NB4 (cell line): Measurements from ENCODE around the gene CYB561D1.

Experiments used
- DNase-seq: peaks from one replicate; pipeline ENCODE4 v3.0.0; 2010; ENCODE audit warnings: low read depth
- H3K4me3 ChIP-seq: one replicate; pipeline ENCODE4 v1.5.1; 2011; ENCODE audit warnings: mild to moderate bottlenecking, low read depth, low read length, moderate library complexity
- CTCF ChIP-seq: IDR thresholded peaks from one replicate; pipeline ENCODE4 v1.5.1; 2012; ENCODE audit warnings: low read depth, low read length
- MAX ChIP-seq: IDR thresholded peaks from 2 replicates; pipeline ENCODE4 v1.6.1; 2011; ENCODE audit warnings: low read depth, low read length
- MYC ChIP-seq: IDR thresholded peaks from 2 replicates; pipeline ENCODE4 v1.6.1; 2011; ENCODE audit warnings: low read depth, low read length
- POLR2A ChIP-seq: IDR thresholded peaks from 2 replicates; pipeline ENCODE4 v1.6.1; 2011; ENCODE audit warnings: mild to moderate bottlenecking; ENCODE audit not compliant: insufficient read length; ENCODE audit errors: extremely low read depth

CYB561D1 gene

GRCh38 chr1:109491372-109491771, 2.5 kb upstream of the CYB561D1 start:
- TF ChIP-seq MYC (no peak), CTCF (no peak), MAX (no peak), POLR2A (no peak)
- DNase-seq: no peak
- no peak overlapping the region for H3K4me3 ChIP-seq

- DNase-seq: no peak
- TF ChIP-seq MYC (no peak), CTCF (no peak), MAX (no peak)
- no peak overlapping the region for H3K4me3 ChIP-seq
Observed at GRCh38 chr1:109492779-109493178, 1.1 kb upstream of the CYB561D1 start.

GRCh38 chr1:109493227-109493626, 667 bp upstream of the CYB561D1 start:
- TF ChIP-seq CTCF (no peak), MAX (no peak), MYC (no peak), POLR2A (no peak)
- DNase-seq: no peak
- no peak overlapping the region for H3K4me3 ChIP-seq

GRCh38 chr1:109495738-109496137, 1.8 kb downstream of the CYB561D1 start:
- TF ChIP-seq POLR2A (no peak), MYC (no peak), CTCF (no peak), MAX (no peak)
- no peak overlapping the region for H3K4me3 ChIP-seq
- no peak for DNase-seq

- no peak overlapping the region for H3K4me3 ChIP-seq
- DNase-seq: peak; percentile 59
- no peak for TF ChIP-seq POLR2A
Observed at GRCh38 chr1:109497449-109498160, 3.7 kb downstream of the CYB561D1 start.

GRCh38 chr1:109498161-109498801, 4.4 kb downstream of the CYB561D1 start:
- TF ChIP-seq MAX (peak; percentile 66), POLR2A (no peak), MYC (peak; percentile 67), CTCF (peak; percentile 56)
- DNase-seq: peak; percentile 85
- H3K4me3 ChIP-seq: peak overlapping the region; percentile 23
